Left hindlimb (tissue), 1 donor: ENCODE measurements around the gene ANHX.
A peak's percentile ranks its signal among the peaks of the same experiment; 100 is the strongest.

Source experiments
- DNase-seq: peaks from one replicate; pipeline ENCODE4 v3.0.0-alpha.2; 2018

Gene ANHX

GRCh38 chr12:133202493-133203343 lies 33.0 kb downstream of the ANHX start:
- no peak for DNase-seq

- DNase-seq: no peak
Measured at GRCh38 chr12:133201888-133202287, 33.8 kb downstream of the ANHX start.

- no peak for DNase-seq
Measured at GRCh38 chr12:133192847-133193246, 42.8 kb downstream of the ANHX start.

- DNase-seq: no peak
Measured at GRCh38 chr12:133190176-133190575, 45.5 kb downstream of the ANHX start.

GRCh38 chr12:133181238-133181959 lies 54.3 kb downstream of the ANHX start, which contains the start of gene ZNF268:
Gene ZNF268 (plus strand): TSS chr12:133181495. CDS start chr12:133181998, 503 bp downstream.
- peak; percentile 88 for DNase-seq

GRCh38 chr12:133180669-133181068 lies 55.0 kb downstream of the ANHX start:
- DNase-seq: no peak

GRCh38 chr12:133174901-133175300 lies 60.8 kb downstream of the ANHX start:
- DNase-seq: no peak

- DNase-seq: no peak
Measured at GRCh38 chr12:133172491-133172890, 63.2 kb downstream of the ANHX start.
